HEK293 (cell line): ENCODE measurements around the gene MUS81.

ENCODE experiments used
- KLF8 ChIP-seq: fragments of 450-650 bp; formaldehyde crosslinking; IDR thresholded peaks from 2 replicates; pipeline ENCODE4 v1.5.1; 2016; ENCODE audit warnings: missing biosample characterization, missing genetic modification characterization
- OVOL3 ChIP-seq: fragments of 450-650 bp; formaldehyde crosslinking; IDR thresholded peaks from 2 replicates; pipeline ENCODE4 v1.5.1; 2016; ENCODE audit warnings: missing biosample characterization, missing genetic modification characterization
- PRDM2 ChIP-seq: fragments of 450-650 bp; formaldehyde crosslinking; IDR thresholded peaks from 2 replicates; pipeline ENCODE4 v1.5.1; 2016; ENCODE audit warnings: missing biosample characterization, missing genetic modification characterization, borderline replicate concordance
- REPIN1 ChIP-seq: fragments of 450-650 bp; formaldehyde crosslinking; IDR thresholded peaks from 2 replicates; pipeline ENCODE4 v1.5.1; 2017; ENCODE audit warnings: missing biosample characterization, missing genetic modification characterization, low read depth
- SP3 ChIP-seq: fragments of 450-650 bp; formaldehyde crosslinking; IDR thresholded peaks from 2 replicates; pipeline ENCODE4 v1.5.1; 2016; ENCODE audit warnings: missing biosample characterization, missing genetic modification characterization
- TSHZ1 ChIP-seq: fragments of 450-650 bp; formaldehyde crosslinking; IDR thresholded peaks from 2 replicates; pipeline ENCODE4 v1.5.1; 2016; ENCODE audit warnings: missing biosample characterization, missing genetic modification characterization, borderline replicate concordance
- ZBTB10 ChIP-seq: fragments of 450-650 bp; formaldehyde crosslinking; IDR thresholded peaks from 2 replicates; pipeline ENCODE4 v1.5.1; 2016; ENCODE audit warnings: missing biosample characterization, missing genetic modification characterization
- ZFP3 ChIP-seq: fragments of 450-650 bp; formaldehyde crosslinking; IDR thresholded peaks from 2 replicates; pipeline ENCODE4 v1.5.1; 2016; ENCODE audit warnings: low read depth, missing biosample characterization, missing genetic modification characterization
- ZNF132 ChIP-seq: fragments of 450-650 bp; formaldehyde crosslinking; IDR thresholded peaks from 2 replicates; pipeline ENCODE4 v1.5.1; 2017; ENCODE audit warnings: missing biosample characterization, missing genetic modification characterization, borderline replicate concordance
- ZNF214 ChIP-seq: fragments of 450-650 bp; formaldehyde crosslinking; IDR thresholded peaks from 2 replicates; pipeline ENCODE4 v1.5.1; 2017; ENCODE audit warnings: missing biosample characterization, mild to moderate bottlenecking, missing genetic modification characterization, borderline replicate concordance
- ZNF274 ChIP-seq, 2 experiments: fragments of 200-500 bp in 1 of 2; fragments of 450-650 bp in 1 of 2; sonication (Bioruptor generic) in 1 of 2; formaldehyde crosslinking in 1 of 2; IDR thresholded peaks; 2 replicates each; pipeline versions ENCODE4 v1.5.1 to v1.6.1; 2014 to 2016; ENCODE audit warnings: borderline replicate concordance in 1 of 2, inconsistent platforms in 1 of 2, low read length in 1 of 2, missing biosample characterization in 1 of 2, missing genetic modification characterization in 1 of 2
- ZNF362 ChIP-seq: fragments of 450-650 bp; formaldehyde crosslinking; IDR thresholded peaks from 2 replicates; pipeline ENCODE4 v1.5.1; 2016; ENCODE audit warnings: missing biosample characterization, missing genetic modification characterization
- ZNF513 ChIP-seq: fragments of 450-650 bp; IDR thresholded peaks from 2 replicates; pipeline ENCODE4 v1.5.1; 2018; ENCODE audit warnings: missing biosample characterization, missing genetic modification characterization
- ZNF558 ChIP-seq: fragments of 450-650 bp; formaldehyde crosslinking; IDR thresholded peaks from 2 replicates; pipeline ENCODE4 v1.5.1; 2016; ENCODE audit warnings: missing biosample characterization, missing genetic modification characterization
- ZNF561 ChIP-seq: fragments of 450-650 bp; IDR thresholded peaks from 2 replicates; pipeline ENCODE4 v1.5.1; 2018; ENCODE audit warnings: missing biosample characterization, missing genetic modification characterization, borderline replicate concordance
- ZNF596 ChIP-seq: fragments of 450-650 bp; IDR thresholded peaks from 2 replicates; pipeline ENCODE4 v1.5.0; 2018; ENCODE audit warnings: missing biosample characterization, mild to moderate bottlenecking, missing genetic modification characterization, moderate library complexity
- ZNF645 ChIP-seq: fragments of 450-650 bp; formaldehyde crosslinking; IDR thresholded peaks from 2 replicates; pipeline ENCODE4; 2016; ENCODE audit warnings: missing biosample characterization, missing genetic modification characterization
- ZNF704 ChIP-seq: fragments of 450-650 bp; formaldehyde crosslinking; IDR thresholded peaks from 2 replicates; pipeline ENCODE4 v1.5.1; 2016; ENCODE audit warnings: missing biosample characterization, missing genetic modification characterization
- ZSCAN30 ChIP-seq: fragments of 450-650 bp; IDR thresholded peaks from 2 replicates; pipeline ENCODE4 v1.5.1; 2018; ENCODE audit warnings: missing biosample characterization, mild to moderate bottlenecking, missing genetic modification characterization, moderate library complexity

The MUS81 gene

GRCh38 chr11:65890324-65891218 lies 30.3 kb downstream of the MUS81 start, which contains the start of gene CCDC85B (continued):
- TF ChIP-seq ZNF513 (no peak), ZBTB10 (no peak), ZNF558 (tag by site-specific recombination) (no peak), OVOL3 (tag by site-specific recombination) (no peak), ZNF214 (tag by site-specific recombination) (no peak), ZSCAN30 (peak; percentile 54; the same call in 1 of the 2 replicates), ZNF704 (no peak), ZNF561 (tag by site-specific recombination) (peak; percentile 35; the same call in 1 of the 2 replicates), PRDM2 (tag by site-specific recombination) (no peak), ZNF362 (no peak), ZNF132 (no peak), ZNF596 (no peak), ZNF645 (no peak), ZFP3 (tag by site-specific recombination) (no peak), SP3 (tag by site-specific recombination) (peak; percentile 77), REPIN1 (tag by site-specific recombination) (no peak), KLF8 (peak; percentile 40; the same call in 1 of the 2 replicates), ZNF274 (IDR thresholded peaks at IDR 0.05; ENCODE audit: low read length) (no peak), ZNF274 (tag by site-specific recombination; IDR thresholded peaks at IDR 0.05; ENCODE audit: borderline replicate concordance) (no peak), TSHZ1 (no peak)
